ENCODE measurements around the gene SEMA6D. TPM values are rescaled to one million over a fixed set of nuclear protein-coding genes. Genes with fewer than 3 reads are reported as not detected.

Gene SEMA6D
- total RNA-seq, 1 donor from 2014 or later, result 54.3 TPM

- H3K27me3 Mint-ChIP-seq (ENCODE audit: low read depth), result no peaks in the 10 kb centered on the region
- DNase-seq (ENCODE audit: low spot score in 2 of 2, unreplicated experiment in 2 of 2), result no peak
- H3K36me3 Mint-ChIP-seq, result peaks cover 39% of the 10 kb centered on the region
- H3K27ac Mint-ChIP-seq, result peak overlapping the region; percentile 38
- peaks cover 2% of the 10 kb centered on the region for H3K4me1 Mint-ChIP-seq
- peaks cover 28% of the 10 kb centered on the region for H3K9me3 Mint-ChIP-seq
- no peak for TF ChIP-seq CTCF (IDR thresholded peaks at IDR 0.05; ENCODE audit: unreplicated experiment)
- H3K4me3 Mint-ChIP-seq, result no peak overlapping the region
These were observed 32.9 kb downstream of the SEMA6D start for GRCh38 chr15:47750030-47750739.

DNA sequence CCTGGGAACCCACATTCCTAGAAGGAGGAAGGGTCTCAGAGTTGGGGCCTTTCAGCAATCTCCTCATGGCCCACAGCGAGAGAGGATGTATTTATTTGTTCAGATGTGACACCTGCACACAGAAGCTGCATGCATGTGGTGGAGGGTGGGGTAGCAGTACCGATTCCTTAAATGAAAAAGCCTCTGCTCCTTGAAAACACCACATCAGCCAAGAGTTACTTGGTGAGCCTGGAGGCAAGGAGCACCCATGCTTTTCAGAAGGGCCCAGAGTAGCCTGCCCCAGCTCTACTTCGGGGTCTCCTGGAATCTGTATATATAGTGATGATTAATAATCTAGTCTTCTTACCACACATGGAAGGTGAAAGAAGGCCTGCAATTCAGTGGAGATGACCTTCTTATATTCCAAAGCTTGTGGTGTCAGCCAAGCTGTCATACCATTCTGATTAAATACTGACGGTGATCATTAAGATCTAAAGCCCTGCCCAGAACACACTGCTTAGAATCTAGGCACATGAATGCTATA lies 33.5 kb downstream of the SEMA6D start:
- Mint-ChIP-seq H3K4me3 (no peak overlapping the region), H3K4me1 (peaks cover 2% of the 10 kb centered on the region), H3K9me3 (peaks cover 32% of the 10 kb centered on the region), H3K27me3 (ENCODE audit: low read depth) (no peaks in the 10 kb centered on the region), H3K36me3 (peaks cover 42% of the 10 kb centered on the region), H3K27ac (no peak overlapping the region)
- TF ChIP-seq CTCF (IDR thresholded peaks at IDR 0.05; ENCODE audit: unreplicated experiment), result no peak
- no peak for DNase-seq (ENCODE audit: low spot score in 2 of 2, unreplicated experiment in 2 of 2)

GRCh38 chr15:47753591-47753990 lies 36.3 kb downstream of the SEMA6D start:
- no peak for TF ChIP-seq CTCF (IDR thresholded peaks at IDR 0.05; ENCODE audit: unreplicated experiment)
- peaks cover 10% of the 10 kb centered on the region for H3K4me1 Mint-ChIP-seq

GRCh38 chr15:47754312-47754711 lies 37.0 kb downstream of the SEMA6D start:
- peaks cover 10% of the 10 kb centered on the region for H3K4me1 Mint-ChIP-seq
- no peak for DNase-seq (ENCODE audit: low spot score in 2 of 2, unreplicated experiment in 2 of 2)
- no peak for TF ChIP-seq CTCF (IDR thresholded peaks at IDR 0.05; ENCODE audit: unreplicated experiment)
- H3K27me3 Mint-ChIP-seq (ENCODE audit: low read depth), result no peaks in the 10 kb centered on the region
- peaks cover 46% of the 10 kb centered on the region for H3K36me3 Mint-ChIP-seq
- no peak overlapping the region for H3K27ac Mint-ChIP-seq
- no peak overlapping the region for H3K4me3 Mint-ChIP-seq
- peaks cover 36% of the 10 kb centered on the region for H3K9me3 Mint-ChIP-seq

More at GRCh38 chr15:47753591-47753990, 36.3 kb downstream of the SEMA6D start:
- H3K4me3 Mint-ChIP-seq, result no peak overlapping the region
- peaks cover 46% of the 10 kb centered on the region for H3K36me3 Mint-ChIP-seq
- H3K9me3 Mint-ChIP-seq, result peaks cover 36% of the 10 kb centered on the region
- DNase-seq (ENCODE audit: low spot score in 2 of 2, unreplicated experiment in 2 of 2), result no peak
- H3K27me3 Mint-ChIP-seq (ENCODE audit: low read depth), result no peaks in the 10 kb centered on the region
- no peak overlapping the region for H3K27ac Mint-ChIP-seq

DNA sequence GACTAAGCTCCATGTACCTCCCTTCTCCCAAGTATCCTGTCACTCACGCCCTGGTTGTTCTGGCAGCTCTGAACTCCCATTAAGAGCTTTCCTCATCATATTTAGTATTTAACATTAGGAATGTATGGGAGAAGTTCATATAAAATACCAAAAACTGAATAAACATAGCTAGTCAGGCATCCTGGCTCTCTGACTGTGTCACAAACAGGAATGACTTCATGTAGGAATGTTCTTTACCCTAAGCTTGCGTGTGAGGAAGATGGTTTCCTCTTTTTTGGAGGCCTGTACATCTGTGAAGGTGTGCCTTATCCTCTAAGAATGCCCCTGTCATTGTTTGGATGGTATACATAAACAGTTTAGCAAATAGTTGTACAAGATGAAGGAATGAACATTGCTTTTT lies 38.6 kb downstream of the SEMA6D start:
- Mint-ChIP-seq H3K27ac (no peak overlapping the region), H3K4me3 (no peak overlapping the region), H3K27me3 (ENCODE audit: low read depth) (no peaks in the 10 kb centered on the region), H3K9me3 (peaks cover 36% of the 10 kb centered on the region), H3K36me3 (peaks cover 46% of the 10 kb centered on the region), H3K4me1 (peaks cover 18% of the 10 kb centered on the region)
- DNase-seq (ENCODE audit: low spot score in 2 of 2, unreplicated experiment in 2 of 2), result no peak
- TF ChIP-seq CTCF (IDR thresholded peaks at IDR 0.05; ENCODE audit: unreplicated experiment), result no peak
